GM21423 (cell line): Measurements from ENCODE around the gene PGM1.

Experiments used
- ATAC-seq: cut with Tn5 transposase; IDR thresholded peaks from one replicate; pipeline ENCODE4 v1.9.1; 2021; ENCODE audit warnings: mild to moderate bottlenecking, moderate library complexity; ENCODE audit not compliant: unreplicated experiment

The PGM1 gene

GRCh38 chr1:63663873-63664272, 70.7 kb downstream of the PGM1 start:
- no peak for ATAC-seq

GRCh38 chr1:63664742-63665141, 71.5 kb downstream of the PGM1 start:
- ATAC-seq, result no peak

GRCh38 chr1:63665410-63665809, 72.2 kb downstream of the PGM1 start:
- no peak for ATAC-seq

GRCh38 chr1:63665824-63666223, 72.6 kb downstream of the PGM1 start:
- ATAC-seq, result no peak

- ATAC-seq, result no peak
Measured at GRCh38 chr1:63668298-63668697, 75.1 kb downstream of the PGM1 start.

GRCh38 chr1:63669151-63669961, 76.1 kb downstream of the PGM1 start:
- no peak for ATAC-seq

GRCh38 chr1:63670164-63670563, 77.0 kb downstream of the PGM1 start:
- no peak for ATAC-seq

GRCh38 chr1:63671514-63671913, 78.3 kb downstream of the PGM1 start:
- no peak for ATAC-seq

GRCh38 chr1:63674238-63674864, 81.1 kb downstream of the PGM1 start:
- no peak for ATAC-seq

- ATAC-seq, result no peak
Measured at GRCh38 chr1:63674865-63675419, 81.7 kb downstream of the PGM1 start.

- ATAC-seq, result no peak
Measured at GRCh38 chr1:63675420-63675931, 82.3 kb downstream of the PGM1 start.

- ATAC-seq, result no peak
Measured at GRCh38 chr1:63677497-63677896, 84.3 kb downstream of the PGM1 start.

GRCh38 chr1:63678200-63678599, 85.0 kb downstream of the PGM1 start:
- no peak for ATAC-seq

- no peak for ATAC-seq
Measured at GRCh38 chr1:63679076-63679475, 85.9 kb downstream of the PGM1 start.

GRCh38 chr1:63679589-63679988, 86.4 kb downstream of the PGM1 start:
- ATAC-seq, result no peak

GRCh38 chr1:63682936-63683335, 89.7 kb downstream of the PGM1 start:
- ATAC-seq, result no peak

- no peak for ATAC-seq
Measured at GRCh38 chr1:63683759-63684158, 90.5 kb downstream of the PGM1 start.

GRCh38 chr1:63686696-63687095, 93.5 kb downstream of the PGM1 start:
- ATAC-seq, result no peak

GRCh38 chr1:63688302-63688890, 95.2 kb downstream of the PGM1 start:
- ATAC-seq, result no peak

- no peak for ATAC-seq
Measured at GRCh38 chr1:63690966-63691700, 97.9 kb downstream of the PGM1 start.
